K562 (cell line): ENCODE results near the gene DEPDC1B. TPM values are rescaled to one million over a fixed set of nuclear protein-coding genes. Genes with fewer than 3 reads are reported as not detected.

Experiments
- ATAC-seq: fragments of 200-7000 bp; cut with Tn5 transposase; 3 replicates; pipeline ENCODE4 v1.9.1; 2020; ENCODE audit warnings: moderate library complexity
- Bru-seq: library from RNA; stranded (reverse); fragments of 400-500 nt; gene quantifications from one replicate; lab custom pipeline; 2021; lab: Mats Ljungman, UMichigan
- BruChase-seq, 2 experiments: library from RNA; stranded (reverse); fragments of 400-500 nt; gene quantifications; one replicate each; lab custom pipeline; 2021; lab: Mats Ljungman, UMichigan
- BruUV-seq: library from RNA; stranded (reverse); fragments of 400-500 nt; replicated peaks from 2 replicates; lab custom pipeline; 2021; lab: Mats Ljungman, UMichigan
- CTCF ChIA-PET: fragments of 300-600 bp; formaldehyde crosslinking; extraction: SDS; loops from one replicate; lab custom pipeline; 2021; ENCODE audit warnings: low intra/inter-chr PET ratio; lab: Yijun Ruan, JAX
- POLR2A ChIA-PET: fragments of 300-600, 350-650 bp; sonication (Branson Sonifier 250); formaldehyde crosslinking; extraction: SDS; loops from one replicate; lab custom pipeline; 2021; ENCODE audit warnings: antibody characterized with exemption, inconsistent platforms; lab: Yijun Ruan, JAX
- DNase-seq, 4 experiments: peaks; one replicate each; pipeline versions ENCODE4 v3.0.0 to v3.0.0-alpha.2; 2011 to 2018; ENCODE audit warnings: low spot score in 3 of 4, mixed read lengths in 3 of 4; ENCODE audit errors: extremely low read depth in 1 of 4
- FAIRE-seq: peaks from 2 replicates; lab custom pipeline; 2011; peaks lifted over from hg19 to GRCh38; lab: Jason Lieb, UNC
- H2AFZ ChIP-seq: 2 replicates; pipeline ENCODE4 v1.6.0; 2011; ENCODE audit warnings: low read depth, low read length, control low read depth, inconsistent platforms
- H3K27ac ChIP-seq: fragments of 200-600 bp; 3 replicates; pipeline ENCODE4 v1.8.0; 2011; ENCODE audit warnings: low read depth, mild to moderate bottlenecking, control low read depth, inconsistent platforms, low read length, moderate library complexity, mixed read lengths; ENCODE audit errors: extremely low read depth
- H3K27me3 ChIP-seq, 2 experiments: fragments of 300-600 bp in 1 of 2; 2 replicates in 1 of 2; 3 replicates in 1 of 2; pipeline versions ENCODE4 v1.6.0 to v1.8.0; 2011; ENCODE audit warnings: inconsistent platforms in 2 of 2, low read length in 2 of 2, mild to moderate bottlenecking in 1 of 2, mixed read lengths in 1 of 2, moderate library complexity in 1 of 2; ENCODE audit not compliant: control insufficient read depth in 2 of 2, insufficient read depth in 2 of 2
- H3K36me3 ChIP-seq: fragments of 300-600 bp; 3 replicates; pipeline ENCODE4 v1.8.0; 2011; ENCODE audit warnings: mild to moderate bottlenecking, low read length, inconsistent platforms; ENCODE audit not compliant: control insufficient read depth, insufficient read depth
- H3K4me1 ChIP-seq, 2 experiments: fragments of 200-600 bp in 1 of 2; replicated peaks in 1 of 2; 2 replicates in 1 of 2; 3 replicates in 1 of 2; pipeline versions ENCODE4 v1.5.1 to v1.8.0; 2011; ENCODE audit warnings: inconsistent platforms in 2 of 2, low read length in 2 of 2, mild to moderate bottlenecking in 1 of 2, mixed read lengths in 1 of 2, moderate library complexity in 1 of 2; ENCODE audit not compliant: control insufficient read depth in 2 of 2, insufficient read depth in 2 of 2
- H3K4me2 ChIP-seq: 2 replicates; pipeline ENCODE4 v1.6.1; 2011; ENCODE audit warnings: low read length, control low read depth, inconsistent platforms, mixed read lengths; ENCODE audit not compliant: insufficient read depth
- H3K4me3 ChIP-seq: fragments of 200-600 bp; sonication (generic), shearing (Covaris generic); 2 replicates; pipeline ENCODE4 v1.5.1; 2016; ENCODE audit warnings: control low read depth, inconsistent platforms
- H3K79me2 ChIP-seq: fragments of 200-600 bp; 3 replicates; pipeline ENCODE4 v1.8.0; 2011; ENCODE audit warnings: low read length, inconsistent platforms; ENCODE audit not compliant: control insufficient read depth, insufficient read depth
- H3K9ac ChIP-seq, 2 experiments: 2 replicates each; pipeline versions ENCODE4 v1.6.0 to v1.6.1; 2011; ENCODE audit warnings: low read depth in 2 of 2, low read length in 2 of 2, control low read depth in 1 of 2, inconsistent platforms in 1 of 2, mild to moderate bottlenecking in 1 of 2, mixed read lengths in 1 of 2; ENCODE audit not compliant: insufficient read depth in 1 of 2
- H3K9me1 ChIP-seq: one replicate; pipeline ENCODE4 v1.6.0; 2011; ENCODE audit warnings: inconsistent platforms, mild to moderate bottlenecking, low read length, moderate library complexity; ENCODE audit not compliant: control insufficient read depth, insufficient read depth
- H3K9me3 ChIP-seq: replicated peaks from 2 replicates; pipeline ENCODE4 v1.5.1; 2011; ENCODE audit warnings: low read depth, low read length, inconsistent platforms; ENCODE audit not compliant: control insufficient read depth, insufficient read depth
- H4K20me1 ChIP-seq: replicated peaks from 2 replicates; pipeline ENCODE4 v1.6.1; 2011; ENCODE audit warnings: low read length, inconsistent platforms, mixed read lengths; ENCODE audit not compliant: control insufficient read depth, insufficient read depth
- CREB1 ChIP-seq, 2 experiments: sonication (generic) in 1 of 2; formaldehyde crosslinking in 1 of 2; IDR thresholded peaks; 2 replicates each; pipeline versions ENCODE4 v1.6.1 to v1.8.0; 2012 to 2022; ENCODE audit warnings: inconsistent platforms in 1 of 2, mild to moderate bottlenecking in 1 of 2, missing genetic modification reagents in 1 of 2, moderate library complexity in 1 of 2
- NCOA1 ChIP-seq: fragments of 450-650 bp; IDR thresholded peaks from 2 replicates; pipeline ENCODE4 v1.6.1; 2016; ENCODE audit warnings: low read depth
- NFYB ChIP-seq: IDR thresholded peaks from 2 replicates; pipeline ENCODE4 v1.6.1; 2011; ENCODE audit warnings: mild to moderate bottlenecking, moderate library complexity; ENCODE audit not compliant: insufficient read length; ENCODE audit errors: extremely low read depth
- SIN3A ChIP-seq, 2 experiments: fragments of 150-350 bp in 1 of 2; IDR thresholded peaks; 2 replicates each; pipeline ENCODE4 v1.6.1; 2011 to 2016; ENCODE audit warnings: borderline replicate concordance in 2 of 2, low read depth in 2 of 2, low read length in 2 of 2, mild to moderate bottlenecking in 2 of 2, moderate library complexity in 2 of 2; ENCODE audit not compliant: control insufficient read depth in 1 of 2
- ZEB2 ChIP-seq: fragments of 450-650 bp; IDR thresholded peaks from 2 replicates; pipeline ENCODE4 v1.6.1; 2016
- WGBS: fragments of 100-300 bp; shearing (Covaris generic); methylation state at CpG from one replicate; pipeline ENCODE4 v1.1.6; 2016; ENCODE audit warnings: low coverage, mixed read lengths; ENCODE audit not compliant: insufficient coverage; ENCODE audit errors: missing lambda C conversion rate; 5-methylcytosine and 5-hydroxymethylcytosine counted together
- in situ Hi-C: fragments of 300-500 bp; cut with MboI; formaldehyde crosslinking; loops from 4 replicates; pipeline ENCODE4 v1.15.0; 2018; ENCODE audit warnings: inconsistent platforms, mixed read lengths
- intact Hi-C: fragments of 100-400 bp; cut with micrococcal nuclease; formaldehyde crosslinking; loops from 2 replicates; pipeline ENCODE4 v1.14.2; 2022
- long read RNA-seq, 3 experiments: library from polyadenylated mRNA in 2 of 3; library from RNA in 1 of 3; unstranded in 2 of 3; stranded (forward) in 1 of 3; transcript quantifications; one replicate each; pipeline ENCODE4 v2.0.0, GENCODE V29; 2019 to 2022
- polyA minus RNA-seq, 3 experiments: library from RNA; depleted of rRNA, polyadenylated mRNA; stranded (reverse); fragments of >200 nt; gene quantifications; 2 replicates each; pipeline ENCODE4 v1.2.3, GENCODE V29; 2011
- polyA plus RNA-seq, 8 experiments: library from polyadenylated mRNA; depleted of rRNA in 4 of 8; stranded (reverse) in 5 of 8; unstranded in 3 of 8; fragments of >200 nt; fragmentation: Nextera tagmentation in 2 of 8; fragmentation: Illumina TruSeq in 1 of 8; extraction: Ambion mirVana in 2 of 8; extraction: Trizol in 1 of 8; gene quantifications; 2 replicates each; pipeline versions ENCODE4 v1.2.1 to v1.2.3, GENCODE V29; 2011 to 2014; ENCODE audit warnings: inconsistent platforms in 1 of 8, missing spikeins in 1 of 8
- total RNA-seq, 7 experiments: library from RNA; depleted of rRNA in 6 of 7; stranded (reverse); fragments of >200 nt in 6 of 7; fragmentation: Illumina TruSeq in 2 of 7; extraction: Trizol in 2 of 7; gene quantifications; 2 replicates each; pipeline versions ENCODE4 v1.2.1 to v1.2.3, GENCODE V29; 2011 to 2021; ENCODE audit warnings: low replicate concordance in 1 of 7
- TF ChIP-seq, protein P1 (sequence below): sonication (generic); formaldehyde crosslinking; IDR thresholded peaks from 2 replicates; pipeline ENCODE4 v1.8.0; 2023; ENCODE audit warnings: mild to moderate bottlenecking, missing genetic modification reagents

Gene DEPDC1B
- total RNA-seq (2011; cell fraction: chromatin; rRNA removed; ENCODE audit: low replicate concordance) = 36.2 and 58.4 TPM in 2 replicates
- 22.7 and 25.7 TPM in 2 replicates for total RNA-seq (2011; cell fraction: nucleolus; rRNA removed)
- total RNA-seq (2011; cell fraction: nucleoplasm; rRNA removed) = 32.1 and 35.7 TPM in 2 replicates
- 33.2 and 39.1 TPM in 2 replicates for total RNA-seq (2014; rRNA removed)
- 45.7 and 54.6 TPM in 2 replicates for total RNA-seq (2014; rRNA removed; fragmentation: Illumina TruSeq; extraction: Trizol)
- total RNA-seq (2015; rRNA removed; fragmentation: Illumina TruSeq; extraction: Trizol) = 35.1 and 36.0 TPM in 2 replicates
- total RNA-seq (2021) = 41.6 and 43.2 TPM in 2 replicates
- 63.2 and 67.2 TPM in 2 replicates for polyA plus RNA-seq (2011; rRNA removed)
- 19.3 and 34.2 TPM in 2 replicates for polyA plus RNA-seq (2011; cell fraction: cytosol; rRNA removed)
- polyA plus RNA-seq (2011; cell fraction: nucleus; rRNA removed) = 31.1 and 51.3 TPM in 2 replicates
- 28.8 and 31.0 TPM in 2 replicates for polyA plus RNA-seq (2012)
- 47.6 and 53.1 TPM in 2 replicates for polyA plus RNA-seq (2014; fragmentation: Illumina TruSeq; extraction: Trizol)
- polyA plus RNA-seq (2014; fragmentation: Nextera tagmentation; extraction: Ambion mirVana) = 10 to 100 TPM; 44.5 to 44.6 TPM
- polyA plus RNA-seq (2014; rRNA removed) = 43.3 and 46.1 TPM in 2 replicates
- 64.3 and 84.3 TPM in 2 replicates for polyA minus RNA-seq (2011; rRNA and poly(A)+ RNA removed)
- polyA minus RNA-seq (2011; cell fraction: cytosol; rRNA and poly(A)+ RNA removed) = 28.2 and 32.4 TPM in 2 replicates
- polyA minus RNA-seq (2011; cell fraction: nucleus; rRNA and poly(A)+ RNA removed) = 47.0 and 86.0 TPM in 2 replicates
- Bru-seq, nascent RNA = percentile 85 among the genes with signal in this experiment
- percentile 84 among the genes with signal in this experiment for BruChase-seq, experiment 1, labeled RNA remaining after a 2-hour chase
- BruChase-seq, experiment 2, labeled RNA remaining after a 6-hour chase = percentile 83 among the genes with signal in this experiment
- long read RNA-seq, experiment 1, transcript DEPDC1B-202 (10 exons, 1,569 nt) = minor isoform, 5 of 119 reads
- long read RNA-seq, experiment 1, transcript DEPDC1B-201 (11 exons, 2,499 nt) = major isoform, 84 of 119 reads
- long read RNA-seq, experiment 1, partial matches to known transcripts = 13 of 119 reads
- long read RNA-seq, experiment 1, other reads (novel, unspliced or antisense) = 17 of 119 reads
- long read RNA-seq, experiment 2, transcript DEPDC1B-201 (11 exons, 2,499 nt) = major isoform, 10 of 26 reads
- long read RNA-seq, experiment 2, partial matches to known transcripts = 1 of 26 reads
- long read RNA-seq, experiment 2, other reads (novel, unspliced or antisense) = 15 of 26 reads
- long read RNA-seq, experiment 3, transcript DEPDC1B-201 (11 exons, 2,499 nt) = major isoform, 35 of 51 reads
- long read RNA-seq, experiment 3, partial matches to known transcripts = 8 of 51 reads
- long read RNA-seq, experiment 3, other reads (novel, unspliced or antisense) = 4 of 51 reads

GRCh38 chr5:60699609-60700415 lies at the start of gene DEPDC1B:
Gene DEPDC1B (minus strand): TSS chr5:60700166. CDS start chr5:60700093, 73 bp downstream.
- peak within 1 kb of the TSS; percentile 69 for H3K4me3 ChIP-seq
- DNase-seq (peak; percentile 88 to 94 (median 90)), ATAC-seq (peak; percentile 95), FAIRE-seq (peak; percentile 23)
- peak within 1 kb of the TSS; percentile 99 for H3K4me2 ChIP-seq
- H3K36me3 ChIP-seq = peaks cover 10% of the 10 kb centered on the region; the same call in 2 of the 3 replicates
- intact Hi-C loops (loop anchor here (5.0 kb wide), 1 partner anchor 142 kb away; the partner anchor contains the start of gene ELOVL7), in situ Hi-C loops (loop anchor here (25.0 kb wide), 1 partner anchor 237 kb away; the partner anchor contains the start of genes ERCC8 and NDUFAF2)
- H3K79me2 ChIP-seq = peaks cover 49% of the 10 kb centered on the region
- 0 out of 2 replicates have a peak, but pooled peaks cover 4% of the 10 kb centered on the region for H3K9me3 ChIP-seq
- H3K4me1 ChIP-seq = peaks cover 0 to 20% of the 10 kb centered on the region in 2 experiments; a peak in 2 of 5 replicates
- WGBS = under 1% methylated on average over 71 of the region's 72 CpGs
- POLR2A ChIA-PET = interaction anchor here (0.6 to 2.7 kb wide), 13 partner anchors 9 to 464 kb away, joined by 3 to 20 read pairs (median 5); partner anchors contain the start of genes ERCC8 and NDUFAF2
- H3K27me3 ChIP-seq = no peaks in the 10 kb centered on the region
- H3K27ac ChIP-seq = peak within 1 kb of the TSS; percentile 90
- CTCF ChIA-PET = no interaction called here
- H3K9ac ChIP-seq = peak within 1 kb of the TSS; percentile 90 to 97
- H2AFZ ChIP-seq = peak within 1 kb of the TSS; percentile 96
- TSS peak; percentile 46 for BruUV-seq
- no peaks in the 10 kb centered on the region for H4K20me1 ChIP-seq
- H3K9me1 ChIP-seq = no peaks in the 10 kb centered on the region
- TF ChIP-seq ZEB2 = peak; percentile 10; the same call in 1 of the 2 replicates
- TF ChIP-seq, protein P1, sequence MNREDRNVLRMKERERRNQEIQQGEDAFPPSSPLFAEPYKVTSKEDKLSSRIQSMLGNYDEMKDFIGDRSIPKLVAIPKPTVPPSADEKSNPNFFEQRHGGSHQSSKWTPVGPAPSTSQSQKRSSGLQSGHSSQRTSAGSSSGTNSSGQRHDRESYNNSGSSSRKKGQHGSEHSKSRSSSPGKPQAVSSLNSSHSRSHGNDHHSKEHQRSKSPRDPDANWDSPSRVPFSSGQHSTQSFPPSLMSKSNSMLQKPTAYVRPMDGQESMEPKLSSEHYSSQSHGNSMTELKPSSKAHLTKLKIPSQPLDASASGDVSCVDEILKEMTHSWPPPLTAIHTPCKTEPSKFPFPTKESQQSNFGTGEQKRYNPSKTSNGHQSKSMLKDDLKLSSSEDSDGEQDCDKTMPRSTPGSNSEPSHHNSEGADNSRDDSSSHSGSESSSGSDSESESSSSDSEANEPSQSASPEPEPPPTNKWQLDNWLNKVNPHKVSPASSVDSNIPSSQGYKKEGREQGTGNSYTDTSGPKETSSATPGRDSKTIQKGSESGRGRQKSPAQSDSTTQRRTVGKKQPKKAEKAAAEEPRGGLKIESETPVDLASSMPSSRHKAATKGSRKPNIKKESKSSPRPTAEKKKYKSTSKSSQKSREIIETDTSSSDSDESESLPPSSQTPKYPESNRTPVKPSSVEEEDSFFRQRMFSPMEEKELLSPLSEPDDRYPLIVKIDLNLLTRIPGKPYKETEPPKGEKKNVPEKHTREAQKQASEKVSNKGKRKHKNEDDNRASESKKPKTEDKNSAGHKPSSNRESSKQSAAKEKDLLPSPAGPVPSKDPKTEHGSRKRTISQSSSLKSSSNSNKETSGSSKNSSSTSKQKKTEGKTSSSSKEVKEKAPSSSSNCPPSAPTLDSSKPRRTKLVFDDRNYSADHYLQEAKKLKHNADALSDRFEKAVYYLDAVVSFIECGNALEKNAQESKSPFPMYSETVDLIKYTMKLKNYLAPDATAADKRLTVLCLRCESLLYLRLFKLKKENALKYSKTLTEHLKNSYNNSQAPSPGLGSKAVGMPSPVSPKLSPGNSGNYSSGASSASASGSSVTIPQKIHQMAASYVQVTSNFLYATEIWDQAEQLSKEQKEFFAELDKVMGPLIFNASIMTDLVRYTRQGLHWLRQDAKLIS (CRISPR knock-in tag) = peak; percentile 87
- peak; percentile 89 for TF ChIP-seq NFYB
- peak; percentile 90 for TF ChIP-seq CREB1 (IDR thresholded peaks at IDR 0.05)
- peak; percentile 95 for TF ChIP-seq CREB1 (CRISPR knock-in tag; IDR thresholded peaks at IDR 0.05)
- TF ChIP-seq NCOA1 = peak; percentile 44; the same call in 1 of the 2 replicates
- TF ChIP-seq SIN3A (IDR thresholded peaks at IDR 0.05; ENCODE audit: borderline replicate concordance in 2 of 2, control insufficient read depth in 1 of 2, low read depth in 2 of 2, low read length in 2 of 2) = peak; percentile 56 to 83; a peak in 2 of 4 replicates
